ENCODE measurements around the gene DDX31. TPM values are rescaled to one million over a fixed set of nuclear protein-coding genes. Genes with fewer than 3 reads are reported as not detected.

Gene DDX31
- total RNA-seq, 2 donors from 2014 or later: 7.6 to 19.7 TPM

DNA sequence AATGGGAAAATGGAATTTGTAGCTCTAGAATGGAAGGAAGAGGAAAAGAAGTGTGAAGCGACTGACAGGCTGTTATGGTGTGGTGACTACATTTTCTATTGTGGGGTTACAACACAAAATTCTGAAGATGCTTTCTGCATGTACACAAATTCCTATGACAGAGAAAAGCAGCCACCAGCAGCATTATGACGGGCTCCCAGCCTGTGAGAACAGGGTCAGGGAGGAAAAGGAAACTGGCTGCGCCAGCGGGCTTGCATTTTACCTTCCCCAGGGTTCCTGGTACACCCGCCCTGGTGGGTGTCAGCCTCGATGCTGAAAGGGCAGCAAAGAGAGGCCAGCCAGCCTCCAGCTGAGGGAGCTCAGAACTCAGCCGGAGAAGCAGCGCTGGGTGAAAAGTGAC is 41.0 kb downstream of the DDX31 start:
- ATAC-seq (ENCODE audit: insufficient number of reproducible peaks, low FRiP score, low read depth): no peak
- H3K36me3 ChIP-seq: peaks cover 43% of the 10 kb centered on the region

DNA sequence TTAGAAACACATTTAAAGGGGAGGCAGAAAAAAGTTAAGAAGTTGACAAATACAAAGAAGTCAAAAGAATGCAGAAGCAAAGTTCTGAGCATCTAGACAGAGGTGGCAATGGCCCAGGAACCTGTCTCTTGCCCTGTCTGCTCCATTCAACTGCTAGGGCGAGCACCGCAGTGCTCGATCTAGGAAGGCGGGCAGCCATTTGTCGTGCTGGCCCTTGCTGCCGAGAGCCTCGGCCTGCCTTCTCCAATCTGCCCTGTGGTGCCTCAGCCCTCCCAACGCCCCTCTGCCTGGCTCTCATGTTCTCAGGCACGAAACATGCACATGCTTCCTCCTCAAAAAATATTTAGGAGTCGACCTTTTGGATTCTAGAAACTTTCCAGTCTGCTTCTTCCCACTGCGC is 42.2 kb downstream of the DDX31 start:
- H3K4me1 ChIP-seq (ENCODE audit: control insufficient read depth in 1 of 2, low read depth in 2 of 2): no peaks in the 10 kb centered on the region
- H3K27me3 ChIP-seq (replicated peaks; ENCODE audit: insufficient read depth): no peaks in the 10 kb centered on the region
- TF ChIP-seq, protein P1, sequence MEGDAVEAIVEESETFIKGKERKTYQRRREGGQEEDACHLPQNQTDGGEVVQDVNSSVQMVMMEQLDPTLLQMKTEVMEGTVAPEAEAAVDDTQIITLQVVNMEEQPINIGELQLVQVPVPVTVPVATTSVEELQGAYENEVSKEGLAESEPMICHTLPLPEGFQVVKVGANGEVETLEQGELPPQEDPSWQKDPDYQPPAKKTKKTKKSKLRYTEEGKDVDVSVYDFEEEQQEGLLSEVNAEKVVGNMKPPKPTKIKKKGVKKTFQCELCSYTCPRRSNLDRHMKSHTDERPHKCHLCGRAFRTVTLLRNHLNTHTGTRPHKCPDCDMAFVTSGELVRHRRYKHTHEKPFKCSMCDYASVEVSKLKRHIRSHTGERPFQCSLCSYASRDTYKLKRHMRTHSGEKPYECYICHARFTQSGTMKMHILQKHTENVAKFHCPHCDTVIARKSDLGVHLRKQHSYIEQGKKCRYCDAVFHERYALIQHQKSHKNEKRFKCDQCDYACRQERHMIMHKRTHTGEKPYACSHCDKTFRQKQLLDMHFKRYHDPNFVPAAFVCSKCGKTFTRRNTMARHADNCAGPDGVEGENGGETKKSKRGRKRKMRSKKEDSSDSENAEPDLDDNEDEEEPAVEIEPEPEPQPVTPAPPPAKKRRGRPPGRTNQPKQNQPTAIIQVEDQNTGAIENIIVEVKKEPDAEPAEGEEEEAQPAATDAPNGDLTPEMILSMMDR (IDR thresholded peaks at IDR 0.05): no peak
- no peaks in the 10 kb centered on the region for H3K9me3 ChIP-seq
- H3K4me3 ChIP-seq: no peak overlapping the region
- no peak overlapping the region for H3K27ac ChIP-seq
- DNase-seq (ENCODE audit: low spot score) (no peak), ATAC-seq (ENCODE audit: insufficient number of reproducible peaks, low FRiP score, low read depth) (no peak)
- H3K36me3 ChIP-seq: peaks cover 45% of the 10 kb centered on the region

More for the DNA sequence above, 41.0 kb downstream of the DDX31 start:
- no peaks in the 10 kb centered on the region for H3K4me1 ChIP-seq (ENCODE audit: control insufficient read depth in 1 of 2, low read depth in 2 of 2)
- no peak for DNase-seq (ENCODE audit: low spot score)
- no peaks in the 10 kb centered on the region for H3K27me3 ChIP-seq (replicated peaks; ENCODE audit: insufficient read depth)
- TF ChIP-seq, protein P1 (IDR thresholded peaks at IDR 0.05): no peak
- H3K27ac ChIP-seq: no peak overlapping the region
- H3K9me3 ChIP-seq: no peaks in the 10 kb centered on the region
- no peak overlapping the region for H3K4me3 ChIP-seq

DNA sequence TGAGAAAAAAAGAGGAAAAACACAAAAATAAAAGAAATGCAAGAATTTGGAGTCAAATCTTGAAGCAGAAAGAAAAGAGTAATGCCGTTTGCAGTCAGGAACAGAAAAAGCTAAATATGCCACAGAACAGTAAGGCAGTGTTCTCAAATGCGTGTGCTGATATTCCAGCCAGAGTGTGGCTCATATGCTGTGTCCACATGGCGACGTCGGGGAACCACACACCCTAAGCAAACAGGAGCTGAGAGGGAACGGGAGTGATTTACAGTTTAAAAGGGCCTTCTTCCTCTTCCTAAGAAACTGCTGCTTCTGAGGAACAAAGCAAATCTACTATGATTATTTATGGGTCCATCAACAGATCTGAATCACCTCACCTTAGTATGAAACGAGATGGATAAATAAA is 42.7 kb downstream of the DDX31 start:
- H3K9me3 ChIP-seq: no peaks in the 10 kb centered on the region
- no peak overlapping the region for H3K4me3 ChIP-seq
- TF ChIP-seq, protein P1 (IDR thresholded peaks at IDR 0.05): no peak
- H3K27ac ChIP-seq: no peak overlapping the region
- H3K27me3 ChIP-seq (replicated peaks; ENCODE audit: insufficient read depth): no peaks in the 10 kb centered on the region
- peaks cover 45% of the 10 kb centered on the region for H3K36me3 ChIP-seq
- DNase-seq (ENCODE audit: low spot score): no peak
- H3K4me1 ChIP-seq (ENCODE audit: control insufficient read depth in 1 of 2, low read depth in 2 of 2): no peaks in the 10 kb centered on the region
- no peak for ATAC-seq (ENCODE audit: insufficient number of reproducible peaks, low FRiP score, low read depth)

DNA sequence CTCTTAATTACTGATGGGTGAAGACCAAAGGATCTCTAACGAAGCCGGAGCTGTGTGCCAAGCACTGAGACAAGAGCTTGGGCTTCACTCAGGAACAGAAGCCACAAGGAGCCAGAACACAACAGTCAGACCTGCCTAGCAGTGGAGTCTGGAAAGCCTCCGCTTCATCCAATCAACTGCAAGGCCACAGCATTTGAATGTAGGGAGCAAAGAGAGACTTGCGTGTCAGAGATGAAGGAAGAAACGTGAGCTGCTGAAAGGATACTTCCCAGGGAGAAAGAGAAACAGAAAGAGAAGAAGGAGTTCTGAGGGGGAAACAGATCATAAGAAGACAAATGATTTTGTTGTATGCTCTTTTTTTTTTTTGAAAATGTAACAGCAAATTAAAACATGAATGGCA is 43.5 kb downstream of the DDX31 start:
- H3K4me1 ChIP-seq (ENCODE audit: control insufficient read depth in 1 of 2, low read depth in 2 of 2): no peaks in the 10 kb centered on the region
- H3K9me3 ChIP-seq: no peaks in the 10 kb centered on the region
- H3K27ac ChIP-seq: no peak overlapping the region
- ATAC-seq (ENCODE audit: insufficient number of reproducible peaks, low FRiP score, low read depth): no peak
- no peaks in the 10 kb centered on the region for H3K27me3 ChIP-seq (replicated peaks; ENCODE audit: insufficient read depth)
- no peak for DNase-seq (ENCODE audit: low spot score)
- H3K36me3 ChIP-seq: peaks cover 40% of the 10 kb centered on the region
- no peak overlapping the region for H3K4me3 ChIP-seq
- TF ChIP-seq, protein P1 (IDR thresholded peaks at IDR 0.05): no peak

DNA sequence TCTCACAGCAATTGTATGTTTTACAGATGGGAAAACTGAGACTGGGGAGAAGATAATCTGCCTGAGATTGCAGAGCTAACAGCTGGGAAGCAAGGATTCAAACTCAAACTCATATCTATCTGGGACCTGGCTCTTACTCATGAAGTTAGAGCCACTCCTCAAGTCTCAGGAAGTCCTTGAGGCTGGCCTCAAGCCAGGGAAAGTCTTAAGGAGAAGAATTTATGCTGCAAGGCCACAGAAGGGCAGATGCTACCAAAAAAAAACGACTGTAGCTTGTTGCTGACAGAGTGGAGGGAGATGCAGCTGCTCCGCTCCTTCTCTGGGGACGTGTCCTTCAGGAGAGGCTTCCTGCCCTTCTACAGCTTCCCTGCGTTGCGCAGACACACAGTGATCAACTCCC is 47.6 kb downstream of the DDX31 start:
- H3K27me3 ChIP-seq (replicated peaks; ENCODE audit: insufficient read depth): no peaks in the 10 kb centered on the region
- no peak overlapping the region for H3K4me3 ChIP-seq
- H3K4me1 ChIP-seq (ENCODE audit: control insufficient read depth in 1 of 2, low read depth in 2 of 2): no peaks in the 10 kb centered on the region
- no peak for DNase-seq (ENCODE audit: low spot score)
- H3K36me3 ChIP-seq: peaks cover 18% of the 10 kb centered on the region
- no peak for ATAC-seq (ENCODE audit: insufficient number of reproducible peaks, low FRiP score, low read depth)
- H3K9me3 ChIP-seq: no peaks in the 10 kb centered on the region
- TF ChIP-seq, protein P1 (IDR thresholded peaks at IDR 0.05): no peak
- no peak overlapping the region for H3K27ac ChIP-seq
